RWPE2 (cell line): ENCODE measurements around the gene PIGM.

Source experiments
- ATAC-seq: fragments of 200-7000 bp; cut with Tn5 transposase; 3 replicates; pipeline ENCODE4 v1.9.1; 2021; ENCODE audit warnings: low read depth
- DNase-seq: peaks from one replicate; pipeline ENCODE4 v3.0.0-alpha.2; 2020; ENCODE audit warnings: low spot score
- H3K27ac ChIP-seq: fragments of 450-650 bp; 2 replicates; pipeline ENCODE4 v1.5.1; 2017; ENCODE audit warnings: mild to moderate bottlenecking; ENCODE audit not compliant: poor library complexity, severe bottlenecking
- H3K27me3 ChIP-seq: fragments of 250-450 bp; sonication (Bioruptor Pico); 2 replicates; pipeline ENCODE4 v1.5.1; 2021; ENCODE audit warnings: mild to moderate bottlenecking, moderate library complexity; ENCODE audit not compliant: insufficient read depth, poor library complexity, severe bottlenecking
- H3K36me3 ChIP-seq: fragments of 250-450 bp; sonication (Bioruptor Pico); 2 replicates; pipeline ENCODE4 v1.5.1; 2020; ENCODE audit warnings: low read depth, mild to moderate bottlenecking, moderate library complexity
- H3K4me1 ChIP-seq: fragments of 250-450 bp; sonication (Bioruptor Pico); 2 replicates; pipeline ENCODE4 v1.5.1; 2021; ENCODE audit warnings: mild to moderate bottlenecking, moderate library complexity; ENCODE audit not compliant: insufficient read depth, poor library complexity, severe bottlenecking
- H3K4me3 ChIP-seq: fragments of 250-450 bp; sonication (Bioruptor Pico); 2 replicates; pipeline ENCODE4 v1.5.1; 2021; ENCODE audit warnings: mild to moderate bottlenecking, moderate library complexity; ENCODE audit not compliant: severe bottlenecking
- H3K9me3 ChIP-seq: fragments of 250-450 bp; sonication (Bioruptor Pico); 2 replicates; pipeline ENCODE4 v1.5.1; 2021; ENCODE audit warnings: mild to moderate bottlenecking, moderate library complexity; ENCODE audit not compliant: severe bottlenecking
- TF ChIP-seq, protein P1 (sequence below): fragments of 450-650 bp; IDR thresholded peaks from one replicate; pipeline ENCODE4 v1.5.1; 2017; ENCODE audit warnings: mild to moderate bottlenecking, moderate library complexity; ENCODE audit not compliant: poor library complexity, severe bottlenecking

PIGM gene

DNA sequence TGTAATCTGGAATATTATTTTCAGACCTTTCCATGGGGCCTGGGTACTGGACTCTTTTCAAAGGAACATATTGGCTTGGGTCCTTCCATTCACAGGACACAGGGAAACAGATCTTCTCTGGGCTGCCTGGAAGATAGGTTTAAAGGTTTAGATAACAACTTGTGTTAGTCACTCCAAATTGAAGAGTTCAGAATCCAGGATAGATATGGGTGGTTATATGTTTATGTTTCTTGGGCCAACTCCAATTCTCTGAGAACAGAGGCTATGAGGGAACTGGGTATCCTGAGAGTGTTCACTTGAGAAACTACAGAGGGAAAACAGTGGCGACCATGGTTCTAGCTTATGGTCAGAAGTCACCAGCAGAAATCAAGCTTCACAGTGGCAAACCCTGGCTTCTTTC is 8.7 kb upstream of the PIGM start:
- no peak for ATAC-seq
- Histone ChIP-seq H3K27me3 (no peaks in the 10 kb centered on the region), H3K27ac (no peak overlapping the region), H3K4me3 (no peak overlapping the region), H3K9me3 (no peaks in the 10 kb centered on the region), H3K36me3 (no peaks in the 10 kb centered on the region), H3K4me1 (no peaks in the 10 kb centered on the region)
- no peak for DNase-seq
- TF ChIP-seq, protein P1, sequence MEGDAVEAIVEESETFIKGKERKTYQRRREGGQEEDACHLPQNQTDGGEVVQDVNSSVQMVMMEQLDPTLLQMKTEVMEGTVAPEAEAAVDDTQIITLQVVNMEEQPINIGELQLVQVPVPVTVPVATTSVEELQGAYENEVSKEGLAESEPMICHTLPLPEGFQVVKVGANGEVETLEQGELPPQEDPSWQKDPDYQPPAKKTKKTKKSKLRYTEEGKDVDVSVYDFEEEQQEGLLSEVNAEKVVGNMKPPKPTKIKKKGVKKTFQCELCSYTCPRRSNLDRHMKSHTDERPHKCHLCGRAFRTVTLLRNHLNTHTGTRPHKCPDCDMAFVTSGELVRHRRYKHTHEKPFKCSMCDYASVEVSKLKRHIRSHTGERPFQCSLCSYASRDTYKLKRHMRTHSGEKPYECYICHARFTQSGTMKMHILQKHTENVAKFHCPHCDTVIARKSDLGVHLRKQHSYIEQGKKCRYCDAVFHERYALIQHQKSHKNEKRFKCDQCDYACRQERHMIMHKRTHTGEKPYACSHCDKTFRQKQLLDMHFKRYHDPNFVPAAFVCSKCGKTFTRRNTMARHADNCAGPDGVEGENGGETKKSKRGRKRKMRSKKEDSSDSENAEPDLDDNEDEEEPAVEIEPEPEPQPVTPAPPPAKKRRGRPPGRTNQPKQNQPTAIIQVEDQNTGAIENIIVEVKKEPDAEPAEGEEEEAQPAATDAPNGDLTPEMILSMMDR, result no peak

DNA sequence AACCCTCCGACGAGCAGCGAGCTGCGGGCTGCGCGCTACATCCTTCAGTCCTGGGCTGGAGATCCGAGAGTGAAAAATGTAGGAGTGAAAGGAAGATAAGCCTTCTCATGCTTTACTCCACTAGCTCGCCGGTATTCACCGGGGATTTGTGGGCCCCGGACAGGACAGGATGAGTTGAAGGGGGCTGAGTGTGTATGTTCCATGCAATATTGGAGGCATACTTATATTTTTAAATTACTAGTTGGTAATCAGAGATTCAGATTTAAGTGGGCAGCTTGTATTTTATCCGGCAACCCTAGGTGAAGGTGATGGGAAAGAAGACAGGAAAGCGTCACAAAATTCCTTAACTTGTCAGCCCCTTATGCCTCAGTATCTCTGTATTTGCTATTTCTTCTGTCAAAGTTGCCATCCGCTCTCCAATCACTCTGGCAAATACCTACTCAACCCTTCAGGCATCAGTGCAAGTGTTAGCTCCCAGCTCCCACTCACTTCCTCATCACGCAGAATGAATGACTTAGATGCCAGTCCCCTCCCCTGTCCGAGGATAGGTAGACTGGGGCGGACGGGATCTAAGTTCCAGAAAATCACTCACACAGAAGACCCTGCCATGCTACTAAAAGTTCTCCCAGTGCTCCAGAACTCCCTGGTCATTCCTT is 503 bp upstream of the PIGM start:
- TF ChIP-seq, protein P1, result no peak
- ATAC-seq (peak; percentile 40), DNase-seq (no peak)
- H3K4me1 ChIP-seq, result peaks cover 5% of the 10 kb centered on the region
- H3K9me3 ChIP-seq, result no peaks in the 10 kb centered on the region
- H3K27ac ChIP-seq, result peak overlapping the region; percentile 23
- H3K36me3 ChIP-seq, result no peaks in the 10 kb centered on the region
- H3K4me3 ChIP-seq, result peak overlapping the region; percentile 60
- H3K27me3 ChIP-seq, result no peaks in the 10 kb centered on the region

DNA sequence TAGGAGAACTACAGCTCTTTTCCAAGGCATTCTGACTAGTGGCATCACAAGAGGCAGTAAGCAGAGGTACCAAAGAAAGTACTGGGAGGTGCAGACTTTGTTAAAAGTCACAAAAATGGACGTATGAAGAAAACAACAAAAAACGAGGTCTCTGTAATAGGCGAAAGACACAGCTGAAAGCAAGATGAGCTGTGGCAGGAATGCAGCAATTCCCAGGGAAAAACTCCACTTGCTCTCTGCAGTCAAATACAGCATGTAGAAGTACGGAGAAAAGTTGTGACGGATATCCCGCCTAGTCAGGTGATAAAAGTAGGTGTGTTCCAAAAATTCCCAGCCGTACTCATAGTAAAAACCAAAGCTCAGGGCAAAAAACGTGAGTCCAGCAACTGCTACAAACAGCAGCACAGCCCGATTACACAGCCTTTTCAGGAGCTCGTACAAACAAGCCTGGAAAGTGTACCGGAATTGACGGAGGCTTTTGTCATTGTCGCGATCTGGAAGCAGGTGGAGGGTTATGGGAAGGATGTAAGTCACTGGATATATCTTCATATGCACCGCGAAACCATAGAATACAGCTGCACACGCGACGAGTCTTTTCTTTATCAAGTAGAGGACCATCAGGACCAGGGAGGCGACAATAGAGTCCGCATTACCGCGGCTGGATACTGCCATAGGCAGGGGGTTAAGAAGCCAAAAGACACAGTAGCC is 979 bp downstream of the PIGM start:
- ATAC-seq (peak; percentile 7; the same call in 2 of the 3 replicates), DNase-seq (no peak)
- Histone ChIP-seq H3K27ac (peak overlapping the region; percentile 23), H3K4me1 (peaks cover 5% of the 10 kb centered on the region), H3K9me3 (no peaks in the 10 kb centered on the region), H3K27me3 (no peaks in the 10 kb centered on the region), H3K36me3 (no peaks in the 10 kb centered on the region), H3K4me3 (peak overlapping the region; percentile 60)
- TF ChIP-seq, protein P1, result no peak

DNA sequence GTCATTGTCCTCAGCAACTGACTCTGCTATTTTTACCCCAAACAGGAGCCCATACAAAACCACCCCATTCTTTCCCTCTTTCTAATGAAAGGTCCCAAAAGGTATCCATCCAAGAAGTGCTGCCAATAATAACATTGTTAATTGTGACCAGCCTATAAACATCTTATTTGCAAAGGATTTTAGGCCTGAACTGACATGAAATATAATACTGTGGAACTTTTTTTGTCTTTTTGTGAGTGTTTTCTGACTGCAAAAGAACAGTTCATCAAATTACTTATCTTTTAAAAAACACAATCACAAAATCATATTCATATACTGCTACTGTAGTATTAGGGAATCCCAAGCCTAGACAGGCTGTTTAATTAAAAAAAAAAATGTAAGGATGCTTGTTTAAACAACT is 3.4 kb downstream of the PIGM start:
- Histone ChIP-seq H3K9me3 (no peaks in the 10 kb centered on the region), H3K27ac (no peak overlapping the region), H3K36me3 (no peaks in the 10 kb centered on the region), H3K27me3 (no peaks in the 10 kb centered on the region), H3K4me1 (peaks cover 5% of the 10 kb centered on the region), H3K4me3 (no peak overlapping the region)
- DNase-seq (no peak), ATAC-seq (no peak)
- TF ChIP-seq, protein P1, result no peak

DNA sequence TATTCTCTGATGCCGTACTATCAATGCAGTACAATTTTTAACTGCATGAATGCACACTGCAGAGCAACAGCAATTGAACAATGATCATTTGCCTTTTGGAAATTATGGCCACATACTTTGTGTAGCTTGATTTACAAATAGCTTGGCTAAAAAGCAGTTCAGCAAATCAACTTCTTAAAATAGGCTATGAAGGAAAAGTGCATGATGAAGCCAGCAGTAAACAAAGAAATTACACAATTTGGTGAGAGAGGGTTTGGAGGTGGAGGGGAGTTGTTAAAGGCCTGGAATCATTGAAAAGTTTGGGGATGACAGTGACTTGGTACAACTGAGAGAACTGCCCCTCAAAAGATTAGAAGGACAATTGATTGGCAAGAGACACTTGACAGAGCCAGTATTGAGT is 6.5 kb downstream of the PIGM start:
- TF ChIP-seq, protein P1, result no peak
- Histone ChIP-seq H3K27me3 (no peaks in the 10 kb centered on the region), H3K36me3 (no peaks in the 10 kb centered on the region), H3K9me3 (no peaks in the 10 kb centered on the region), H3K4me3 (no peak overlapping the region), H3K4me1 (peaks cover 6% of the 10 kb centered on the region), H3K27ac (no peak overlapping the region)
- no peak for DNase-seq
- ATAC-seq, result no peak
